ENCODE measurements around the gene RNASE4.
"Not testable (repeated sequence)": the region's sequence is repeated elsewhere in the genome, so short reads cannot be mapped to it uniquely, and the experiment has no call there.

Gene RNASE4

DNA sequence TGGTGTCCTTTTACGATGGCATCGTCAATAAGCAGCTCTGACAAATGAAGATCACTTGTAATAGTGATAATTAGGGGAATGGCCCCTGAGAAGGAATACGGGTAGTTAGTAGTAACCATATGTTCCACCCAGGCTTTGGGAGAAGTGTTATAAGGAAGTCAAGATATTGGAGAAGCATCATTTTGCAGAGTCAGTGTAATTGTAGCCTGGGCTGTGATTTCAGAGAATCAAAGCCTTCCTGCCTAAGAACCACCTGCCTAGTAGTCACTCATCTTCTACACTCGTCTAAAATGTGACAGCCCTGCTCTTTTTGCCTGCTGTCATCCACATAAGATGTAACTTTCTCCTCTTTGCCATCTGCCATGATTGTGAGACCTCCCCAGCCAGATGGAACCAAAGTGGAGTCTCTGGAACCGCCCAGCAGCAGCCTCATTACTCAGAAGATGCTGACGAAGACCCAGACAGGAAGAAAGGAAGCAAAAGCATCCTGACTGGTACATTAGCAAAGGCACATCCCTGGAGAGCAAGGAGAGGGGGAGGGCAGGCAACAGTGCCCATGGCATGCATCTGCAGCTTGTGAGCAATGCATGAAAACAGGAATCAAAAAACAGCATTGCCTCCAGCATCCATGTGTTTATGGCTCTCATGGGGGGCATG is 48.7 kb downstream of the RNASE4 start:
- DNase-seq (ENCODE audit: low read depth) = no peak
- H3K4me3 ChIP-seq (ENCODE audit: low read depth, low read length) = no peak overlapping the region
- TF ChIP-seq, protein P1, sequence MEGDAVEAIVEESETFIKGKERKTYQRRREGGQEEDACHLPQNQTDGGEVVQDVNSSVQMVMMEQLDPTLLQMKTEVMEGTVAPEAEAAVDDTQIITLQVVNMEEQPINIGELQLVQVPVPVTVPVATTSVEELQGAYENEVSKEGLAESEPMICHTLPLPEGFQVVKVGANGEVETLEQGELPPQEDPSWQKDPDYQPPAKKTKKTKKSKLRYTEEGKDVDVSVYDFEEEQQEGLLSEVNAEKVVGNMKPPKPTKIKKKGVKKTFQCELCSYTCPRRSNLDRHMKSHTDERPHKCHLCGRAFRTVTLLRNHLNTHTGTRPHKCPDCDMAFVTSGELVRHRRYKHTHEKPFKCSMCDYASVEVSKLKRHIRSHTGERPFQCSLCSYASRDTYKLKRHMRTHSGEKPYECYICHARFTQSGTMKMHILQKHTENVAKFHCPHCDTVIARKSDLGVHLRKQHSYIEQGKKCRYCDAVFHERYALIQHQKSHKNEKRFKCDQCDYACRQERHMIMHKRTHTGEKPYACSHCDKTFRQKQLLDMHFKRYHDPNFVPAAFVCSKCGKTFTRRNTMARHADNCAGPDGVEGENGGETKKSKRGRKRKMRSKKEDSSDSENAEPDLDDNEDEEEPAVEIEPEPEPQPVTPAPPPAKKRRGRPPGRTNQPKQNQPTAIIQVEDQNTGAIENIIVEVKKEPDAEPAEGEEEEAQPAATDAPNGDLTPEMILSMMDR (IDR thresholded peaks at IDR 0.05; ENCODE audit: low read depth, low read length, missing control alignments) = no peak
- in situ Hi-C loops (cut with HindIII; ENCODE audit: low sequenced_read_pairs) = no loop called here

DNA sequence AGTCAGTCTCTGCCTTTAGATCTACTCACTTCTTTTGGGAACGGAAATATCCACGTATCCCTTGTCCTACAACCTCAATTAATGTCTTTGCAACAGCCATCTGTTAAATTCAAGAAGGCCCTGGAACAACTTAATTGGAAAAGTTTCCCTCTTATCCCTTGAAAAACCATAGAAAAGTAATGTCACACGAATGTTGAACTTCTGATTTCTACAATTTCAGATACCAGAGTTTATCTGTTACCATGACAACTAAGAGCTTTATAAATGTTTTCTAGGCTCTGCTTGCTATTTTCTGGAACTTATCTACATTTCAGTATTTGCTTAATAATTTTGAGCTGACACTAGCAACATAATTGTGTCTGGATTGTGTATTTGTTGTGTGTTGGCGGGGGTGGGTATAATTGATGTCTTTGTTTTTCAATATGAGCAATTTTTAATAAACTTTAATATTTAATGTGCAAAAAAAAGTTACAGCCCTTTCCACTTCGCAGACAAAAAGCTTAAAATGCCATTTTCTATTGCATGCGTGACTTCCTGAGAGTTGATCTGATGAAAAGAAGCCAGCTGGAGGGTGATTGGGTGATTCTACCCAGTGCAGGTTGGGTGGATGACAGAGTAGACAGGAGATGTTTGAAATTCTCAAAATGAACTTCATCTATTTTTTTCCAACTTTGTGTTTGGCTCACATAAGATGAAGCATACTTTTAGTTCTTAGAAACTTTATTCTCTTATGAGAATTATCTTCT is 49.5 kb downstream of the RNASE4 start:
- in situ Hi-C loops (cut with HindIII; ENCODE audit: low sequenced_read_pairs) = no loop called here
- no peak overlapping the region for H3K4me3 ChIP-seq (ENCODE audit: low read depth, low read length)
- no peak for DNase-seq (ENCODE audit: low read depth)
- TF ChIP-seq, protein P1 (IDR thresholded peaks at IDR 0.05; ENCODE audit: low read depth, low read length, missing control alignments) = no peak

DNA sequence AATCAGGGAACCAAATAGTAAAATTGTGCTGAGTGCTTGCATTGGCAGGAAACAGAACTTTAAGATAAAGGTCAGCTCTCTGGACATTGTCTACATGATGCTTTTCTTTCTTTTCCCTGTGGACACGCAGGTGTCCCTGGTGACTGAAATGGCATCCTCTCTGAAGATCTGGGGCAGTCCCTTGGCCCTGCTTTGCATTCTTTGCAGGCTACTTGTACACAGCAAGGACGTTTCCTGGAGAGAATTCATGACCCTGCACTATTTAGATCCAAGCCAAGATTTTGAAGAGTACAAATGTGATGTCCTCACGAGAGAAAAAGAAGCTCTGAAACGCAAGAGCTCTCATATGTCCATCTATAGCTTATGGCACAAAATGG is 50.1 kb downstream of the RNASE4 start:
- DNase-seq (ENCODE audit: low read depth) = no peak
- in situ Hi-C loops (cut with HindIII; ENCODE audit: low sequenced_read_pairs) = no loop called here
- H3K4me3 ChIP-seq (ENCODE audit: low read depth, low read length) = no peak overlapping the region
- TF ChIP-seq, protein P1 (IDR thresholded peaks at IDR 0.05; ENCODE audit: low read depth, low read length, missing control alignments) = no peak

DNA sequence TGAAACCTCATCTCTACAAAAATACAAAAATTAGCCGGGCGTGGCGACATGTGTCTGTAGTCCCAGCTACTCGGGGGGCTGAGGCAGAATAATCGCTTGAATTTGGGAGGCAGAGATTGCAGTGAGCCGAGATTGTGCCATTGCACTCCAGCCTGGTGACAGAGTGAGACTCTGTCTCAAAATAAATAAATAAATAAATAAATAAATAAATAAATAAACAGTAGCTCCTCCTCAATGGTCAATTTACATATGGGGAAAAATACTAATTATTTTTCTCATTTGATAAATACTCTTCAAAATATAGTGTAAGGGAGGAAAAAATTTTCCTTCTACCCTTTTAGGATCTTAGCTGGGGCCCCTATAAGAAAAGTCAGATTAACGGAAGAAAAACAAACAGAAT is 53.9 kb downstream of the RNASE4 start:
- H3K4me3 ChIP-seq (ENCODE audit: low read depth, low read length); DNase-seq (ENCODE audit: low read depth); in situ Hi-C loops (cut with HindIII; ENCODE audit: low sequenced_read_pairs): not testable (repeated sequence)

DNA sequence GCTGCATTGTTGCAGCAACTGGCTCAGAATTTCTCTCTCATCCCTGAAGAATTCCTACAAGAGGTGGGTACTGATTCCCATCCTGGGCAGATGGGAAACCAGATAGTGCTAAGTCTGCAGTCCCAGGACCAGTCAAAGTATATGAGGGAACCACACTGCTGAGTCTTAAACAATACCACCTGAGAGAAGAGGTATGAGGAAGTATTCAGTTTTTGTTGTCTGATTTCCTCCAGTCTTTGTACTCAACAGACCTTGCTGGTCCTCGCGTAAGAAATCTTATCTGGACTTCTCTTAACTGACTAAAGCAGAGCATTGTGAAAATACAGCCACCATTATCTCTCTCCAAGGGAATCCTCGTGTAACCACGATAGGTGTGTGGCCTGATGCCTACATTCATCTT is 57.8 kb downstream of the RNASE4 start:
- no peak for DNase-seq (ENCODE audit: low read depth)
- in situ Hi-C loops (cut with HindIII; ENCODE audit: low sequenced_read_pairs) = no loop called here
- no peak overlapping the region for H3K4me3 ChIP-seq (ENCODE audit: low read depth, low read length)
- TF ChIP-seq, protein P1 (IDR thresholded peaks at IDR 0.05; ENCODE audit: low read depth, low read length, missing control alignments) = no peak

DNA sequence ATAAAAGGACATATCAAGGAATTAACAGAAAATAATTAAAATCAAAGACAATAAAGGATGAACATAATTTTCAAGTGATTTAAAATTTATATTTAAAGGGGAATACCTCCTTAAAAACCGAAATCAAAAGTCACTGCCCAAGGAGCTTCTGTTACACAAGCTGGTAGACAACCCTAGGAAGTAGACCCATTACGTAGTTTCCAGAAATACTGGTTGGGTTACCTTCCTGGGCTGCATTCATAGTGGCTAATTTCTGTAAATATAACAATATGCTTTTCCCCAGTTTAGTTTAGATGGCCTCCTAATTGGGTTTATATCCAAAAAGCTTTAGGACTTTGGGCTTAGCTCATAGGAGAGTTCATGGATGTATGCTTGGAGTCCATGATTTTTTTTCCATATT is 59.2 kb downstream of the RNASE4 start:
- no peak overlapping the region for H3K4me3 ChIP-seq (ENCODE audit: low read depth, low read length)
- no peak for DNase-seq (ENCODE audit: low read depth)
- TF ChIP-seq, protein P1 (IDR thresholded peaks at IDR 0.05; ENCODE audit: low read depth, low read length, missing control alignments) = no peak
- in situ Hi-C loops (cut with HindIII; ENCODE audit: low sequenced_read_pairs) = no loop called here

Measured in astrocyte of the cerebellum (primary cell).